NCI-H2196 (cell line): Measurements from ENCODE around the gene TMEM208.
A peak's percentile ranks its signal among the peaks of the same experiment; 100 is the strongest.

Experiments used
- DNase-seq: peaks from one replicate; lab custom pipeline; 2025; ENCODE audit not compliant: unreplicated experiment; lab: John Stamatoyannopoulos, UW

Gene TMEM208

GRCh38 chr16:67234180-67234597, 7.3 kb downstream of the TMEM208 start:
- no peak for DNase-seq

GRCh38 chr16:67235816-67236562, 9.1 kb downstream of the TMEM208 start:
- no peak for DNase-seq

- DNase-seq = peak; percentile 24
Measured at GRCh38 chr16:67236563-67237395, 9.8 kb downstream of the TMEM208 start.

- DNase-seq = no peak
Measured at GRCh38 chr16:67237396-67238277, 10.7 kb downstream of the TMEM208 start.

- no peak for DNase-seq
Measured at GRCh38 chr16:67238278-67238575, 11.3 kb downstream of the TMEM208 start.

GRCh38 chr16:67238806-67239470, 12.0 kb downstream of the TMEM208 start:
- no peak for DNase-seq

GRCh38 chr16:67240506-67240905, 13.6 kb downstream of the TMEM208 start:
- no peak for DNase-seq

- peak; percentile 24 for DNase-seq
Measured at GRCh38 chr16:67241008-67241900, 14.3 kb downstream of the TMEM208 start.

GRCh38 chr16:67242138-67242730, 15.3 kb downstream of the TMEM208 start:
- no peak for DNase-seq

- no peak for DNase-seq
Measured at GRCh38 chr16:67243481-67243880, 16.6 kb downstream of the TMEM208 start.

- no peak for DNase-seq
Measured at GRCh38 chr16:67244387-67245185, 17.7 kb downstream of the TMEM208 start.

- no peak for DNase-seq
Measured at GRCh38 chr16:67245186-67245585, 18.3 kb downstream of the TMEM208 start.

GRCh38 chr16:67245674-67246080, 18.7 kb downstream of the TMEM208 start:
- no peak for DNase-seq

GRCh38 chr16:67246081-67246755, 19.3 kb downstream of the TMEM208 start:
- DNase-seq = peak; percentile 52

- peak; percentile 69 for DNase-seq
Measured at GRCh38 chr16:67246756-67247191, 19.8 kb downstream of the TMEM208 start.

GRCh38 chr16:67247192-67248072, 20.5 kb downstream of the TMEM208 start, which contains the start of gene FHOD1:
TSS of gene FHOD1 (minus strand) at chr16:67247481. CDS start at chr16:67247410, 71 bp downstream.
- peak; percentile 79 for DNase-seq

GRCh38 chr16:67248073-67248400, 21.1 kb downstream of the TMEM208 start:
- DNase-seq = no peak
